GM21360 (cell line): ENCODE data around the gene RNF151.
"Not testable (repeated sequence)": the region's sequence is repeated elsewhere in the genome, so short reads cannot be mapped to it uniquely, and the experiment has no call there.

Source experiments
- ATAC-seq: cut with Tn5 transposase; IDR thresholded peaks from one replicate; pipeline ENCODE4 v1.9.1; 2021; ENCODE audit warnings: mild to moderate bottlenecking, moderate library complexity; ENCODE audit not compliant: unreplicated experiment

RNF151 gene, protein sequence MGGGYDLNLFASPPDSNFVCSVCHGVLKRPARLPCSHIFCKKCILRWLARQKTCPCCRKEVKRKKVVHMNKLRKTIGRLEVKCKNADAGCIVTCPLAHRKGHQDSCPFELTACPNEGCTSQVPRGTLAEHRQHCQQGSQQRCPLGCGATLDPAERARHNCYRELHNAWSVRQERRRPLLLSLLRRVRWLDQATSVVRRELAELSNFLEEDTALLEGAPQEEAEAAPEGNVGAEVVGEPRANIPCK

DNA sequence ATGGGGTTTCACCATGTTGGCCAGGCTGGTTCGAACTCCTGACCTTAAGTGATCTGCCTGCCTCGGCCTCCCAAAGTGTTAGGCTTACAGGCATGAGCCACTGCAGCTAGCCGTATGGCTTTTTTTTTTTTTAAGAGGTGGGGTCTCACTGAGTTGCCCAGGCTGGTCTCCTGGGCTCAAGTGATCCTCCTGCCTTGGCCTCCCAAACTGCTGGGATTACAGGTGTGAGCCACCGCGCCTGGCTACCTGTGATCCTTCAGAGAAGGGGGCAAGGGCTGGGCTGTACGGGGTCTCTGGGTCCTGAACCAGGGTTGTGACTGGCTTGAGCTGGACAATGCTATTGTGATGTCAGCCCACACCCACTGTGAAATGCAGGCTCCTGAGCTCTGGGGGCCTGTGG lies at the start of gene RNF151:
Gene RNF151, plus strand, starts transcription at position 397 of the 400 bp plus-strand sequence. CDS start 26 bp downstream, outside the sequence.
- no peak for ATAC-seq

GRCh38 chr16:1917056-1917664 lies 49.5 kb upstream of the RNF151 start:
- no peak for ATAC-seq

GRCh38 chr16:1917665-1918350 lies 48.8 kb upstream of the RNF151 start:
- ATAC-seq, result no peak

DNA sequence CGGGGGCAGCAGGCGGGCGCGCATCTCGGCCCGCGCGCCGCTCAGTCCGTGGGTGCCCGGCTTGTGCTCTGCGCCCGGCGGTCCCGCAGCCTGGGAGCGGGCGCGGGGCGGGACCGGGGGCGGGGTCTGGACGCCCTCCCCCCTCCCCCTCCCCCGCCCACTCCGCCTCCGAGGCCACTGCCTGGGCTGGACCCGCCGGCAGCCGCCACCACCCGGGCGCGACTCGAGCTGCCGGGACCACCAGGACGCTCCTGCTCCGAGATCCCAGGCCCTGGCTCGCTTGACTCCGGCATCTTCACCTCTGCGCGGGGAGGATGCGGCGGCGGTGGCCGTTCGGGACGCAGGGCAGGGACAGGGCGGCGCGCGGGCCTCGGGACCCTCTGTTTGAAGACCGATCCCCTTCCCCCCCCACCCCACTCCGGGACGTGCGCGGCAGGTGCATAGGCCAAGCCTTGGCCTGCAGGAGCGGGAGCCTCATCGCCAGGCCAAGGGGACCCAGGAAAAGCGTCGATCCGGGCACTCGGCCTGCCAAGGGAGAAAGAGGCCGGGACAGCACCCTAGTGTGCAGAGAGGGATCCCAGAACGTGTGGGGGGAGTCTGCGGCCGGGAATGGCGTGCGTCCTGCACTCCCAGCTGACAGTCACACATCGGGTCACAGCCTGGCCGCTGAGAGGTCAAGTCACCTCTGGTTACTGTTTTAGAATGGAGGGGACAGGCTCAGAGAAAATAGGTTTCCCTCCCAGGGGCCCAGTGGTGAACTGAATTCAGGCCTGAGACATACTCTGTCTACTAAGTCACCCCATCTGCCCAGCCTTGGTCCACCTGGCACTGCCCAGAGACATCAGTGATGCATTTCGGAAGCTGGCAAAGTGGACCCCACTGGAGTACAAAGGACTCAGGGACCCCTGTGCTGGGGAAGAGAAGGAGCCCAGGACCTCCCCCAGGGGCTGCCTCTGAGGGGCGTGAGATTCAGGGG lies 48.0 kb upstream of the RNF151 start, which contains the start of gene HS3ST6:
Gene HS3ST6, minus strand, starts transcription at position 65 of the 976 bp plus-strand sequence. CDS start 92 bp downstream, outside the sequence.
- no peak for ATAC-seq

DNA sequence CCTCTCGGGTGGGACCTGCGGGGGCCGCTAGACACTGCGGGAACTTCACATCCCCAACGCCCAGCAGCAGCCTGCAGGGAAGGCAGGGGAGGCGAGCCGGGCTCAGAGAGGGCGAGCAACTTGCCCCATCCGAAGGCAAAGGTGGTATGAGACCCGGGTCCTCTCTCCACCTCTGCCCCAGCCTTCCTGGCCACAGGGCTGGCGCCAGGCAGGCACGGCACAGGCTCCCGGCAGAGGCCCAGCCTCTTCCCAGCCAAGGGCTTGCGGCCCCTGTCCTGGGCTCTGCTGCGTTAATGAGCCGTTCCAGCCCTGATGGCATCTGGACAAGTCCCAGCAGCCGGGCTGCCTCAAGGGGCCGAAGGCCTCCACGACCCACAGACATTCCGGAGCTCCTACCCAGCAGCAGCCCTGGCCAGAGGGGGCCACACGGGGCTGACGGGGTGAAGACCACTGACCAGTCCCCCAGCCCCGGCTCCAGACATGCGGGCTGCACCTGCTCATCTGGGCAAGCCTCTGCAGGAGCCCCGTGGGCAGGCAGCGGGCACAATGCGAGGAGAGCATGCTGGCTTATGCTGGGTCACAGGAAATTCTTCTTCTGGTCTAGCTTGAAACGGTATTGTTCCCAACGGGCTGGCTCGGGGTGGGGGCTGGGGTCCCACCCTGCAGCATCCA lies 47.2 kb upstream of the RNF151 start:
- no peak for ATAC-seq

DNA sequence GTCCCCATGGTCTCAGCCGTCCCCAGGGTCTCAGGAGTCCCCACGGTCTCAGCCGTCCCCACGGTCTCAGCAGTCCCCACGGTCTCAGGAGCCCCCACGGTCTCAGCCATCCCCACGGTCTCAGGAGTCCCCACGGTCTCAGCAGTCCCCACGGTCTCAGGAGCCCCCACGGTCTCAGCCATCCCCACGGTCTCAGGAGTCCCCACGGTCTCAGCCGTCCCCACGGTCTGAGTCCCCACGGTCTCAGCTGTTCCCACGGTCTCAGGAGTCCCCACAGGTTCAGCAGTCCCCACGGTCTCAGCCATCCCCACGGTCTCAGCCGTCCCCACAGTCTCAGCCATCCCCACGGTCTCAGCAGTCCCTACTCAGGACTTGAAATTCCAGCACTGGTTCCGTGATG lies 46.5 kb upstream of the RNF151 start:
- not testable (repeated sequence) for ATAC-seq

DNA sequence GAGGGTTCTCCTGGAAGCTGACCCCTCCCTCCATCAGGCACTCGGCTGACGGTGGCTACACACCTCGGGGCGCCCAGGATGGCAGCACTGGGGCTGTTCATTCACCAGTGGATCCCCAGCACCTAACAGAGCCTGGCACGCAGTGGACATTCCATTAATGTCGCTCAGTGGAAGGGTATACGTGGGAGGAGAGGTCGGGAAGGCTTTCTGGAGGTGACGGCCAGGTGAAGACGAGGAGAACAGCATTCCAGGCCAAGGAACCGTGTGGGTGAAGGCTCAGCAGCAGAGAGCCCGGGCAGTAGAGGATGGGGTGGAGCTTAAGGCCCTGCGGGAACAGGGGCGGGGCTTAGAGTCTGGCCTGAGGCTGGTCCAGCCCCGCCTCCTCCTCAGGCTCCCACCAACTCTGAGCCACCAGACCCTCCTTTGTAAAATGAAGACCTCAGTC lies 45.9 kb upstream of the RNF151 start:
- no peak for ATAC-seq

GRCh38 chr16:1922357-1922756 lies 44.3 kb upstream of the RNF151 start:
- ATAC-seq, result no peak

- ATAC-seq, result no peak
These were observed 43.2 kb upstream of the RNF151 start for GRCh38 chr16:1923299-1924034.

GRCh38 chr16:1924095-1924494 lies 42.6 kb upstream of the RNF151 start:
- no peak for ATAC-seq

DNA sequence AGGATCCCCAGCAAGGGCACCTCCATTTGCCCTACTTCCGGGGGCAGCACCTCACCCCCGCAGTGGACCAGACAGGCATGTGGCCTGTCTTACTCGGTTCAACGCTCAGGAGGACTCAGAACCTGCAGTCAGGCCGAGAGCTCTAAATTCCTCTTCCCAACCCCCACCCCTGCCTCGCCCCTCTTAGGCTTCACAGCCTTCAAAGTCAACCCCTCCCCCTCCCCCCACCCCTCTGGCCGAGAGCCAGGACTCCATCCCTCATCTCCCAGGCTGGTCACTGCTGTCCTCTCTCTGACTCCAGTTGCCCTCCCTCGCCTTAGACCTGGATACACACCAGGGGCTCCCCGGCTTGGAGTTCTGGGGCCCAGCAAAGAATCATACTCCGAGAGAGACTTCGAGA lies 40.4 kb upstream of the RNF151 start:
- ATAC-seq, result no peak

GRCh38 chr16:1929105-1929504 lies 37.6 kb upstream of the RNF151 start:
- ATAC-seq, result no peak

DNA sequence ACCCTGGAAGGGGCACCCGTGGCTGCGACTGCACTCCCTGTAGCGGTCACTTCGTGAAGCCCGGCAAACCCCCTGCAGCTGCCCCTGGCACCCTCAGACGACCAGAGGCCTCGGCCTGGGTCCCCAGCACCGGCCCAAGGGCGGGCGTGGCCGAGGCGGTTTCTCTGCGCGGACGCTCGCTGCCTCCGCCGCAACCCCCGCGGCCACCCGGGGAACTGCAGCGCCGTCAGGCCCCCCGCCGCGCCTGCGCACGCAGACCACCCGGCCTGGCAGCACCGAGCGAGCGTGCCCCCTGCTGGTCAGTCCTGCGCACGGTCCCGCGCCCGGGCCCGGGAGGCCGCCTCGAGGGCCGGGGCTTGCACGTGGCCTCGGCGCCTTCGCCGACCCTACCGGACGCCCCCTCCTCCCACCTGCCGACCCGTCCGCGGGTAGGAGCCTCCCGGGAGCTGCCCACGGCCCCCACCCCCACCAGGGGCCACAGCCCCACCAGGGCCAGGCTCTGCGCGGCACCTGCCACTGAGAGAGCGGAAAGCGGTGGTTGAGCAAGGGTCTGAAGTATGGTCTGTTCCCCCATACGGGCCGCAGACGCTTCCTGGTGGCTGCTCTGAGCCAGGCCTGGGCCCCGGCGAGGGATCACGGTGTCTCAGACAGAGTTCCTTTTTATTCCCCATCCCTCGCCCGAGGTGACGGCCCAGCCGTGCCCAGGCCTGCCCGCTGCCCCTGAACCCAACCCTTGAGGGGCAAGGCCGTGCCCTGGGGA lies 36.9 kb upstream of the RNF151 start:
- ATAC-seq, result peak; percentile 90

DNA sequence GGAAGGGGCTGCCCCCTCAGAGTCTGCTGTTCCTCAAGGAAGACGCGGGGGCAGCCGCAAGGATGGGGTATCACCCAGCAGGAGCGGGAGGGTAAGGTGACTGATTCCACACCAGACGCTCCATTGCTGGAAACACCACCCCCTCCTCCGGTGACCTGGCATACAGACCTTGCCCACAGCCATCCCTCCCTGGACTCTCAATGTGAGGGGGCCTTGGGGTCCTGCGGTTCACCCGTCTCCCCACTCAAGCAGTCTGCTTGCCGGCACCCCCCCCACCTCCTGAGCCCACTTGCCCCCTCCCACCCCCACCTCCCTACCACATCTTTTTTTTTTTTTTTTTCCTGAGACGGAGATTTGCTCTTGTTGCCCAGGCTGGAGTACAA lies 36.3 kb upstream of the RNF151 start:
- no peak for ATAC-seq

DNA sequence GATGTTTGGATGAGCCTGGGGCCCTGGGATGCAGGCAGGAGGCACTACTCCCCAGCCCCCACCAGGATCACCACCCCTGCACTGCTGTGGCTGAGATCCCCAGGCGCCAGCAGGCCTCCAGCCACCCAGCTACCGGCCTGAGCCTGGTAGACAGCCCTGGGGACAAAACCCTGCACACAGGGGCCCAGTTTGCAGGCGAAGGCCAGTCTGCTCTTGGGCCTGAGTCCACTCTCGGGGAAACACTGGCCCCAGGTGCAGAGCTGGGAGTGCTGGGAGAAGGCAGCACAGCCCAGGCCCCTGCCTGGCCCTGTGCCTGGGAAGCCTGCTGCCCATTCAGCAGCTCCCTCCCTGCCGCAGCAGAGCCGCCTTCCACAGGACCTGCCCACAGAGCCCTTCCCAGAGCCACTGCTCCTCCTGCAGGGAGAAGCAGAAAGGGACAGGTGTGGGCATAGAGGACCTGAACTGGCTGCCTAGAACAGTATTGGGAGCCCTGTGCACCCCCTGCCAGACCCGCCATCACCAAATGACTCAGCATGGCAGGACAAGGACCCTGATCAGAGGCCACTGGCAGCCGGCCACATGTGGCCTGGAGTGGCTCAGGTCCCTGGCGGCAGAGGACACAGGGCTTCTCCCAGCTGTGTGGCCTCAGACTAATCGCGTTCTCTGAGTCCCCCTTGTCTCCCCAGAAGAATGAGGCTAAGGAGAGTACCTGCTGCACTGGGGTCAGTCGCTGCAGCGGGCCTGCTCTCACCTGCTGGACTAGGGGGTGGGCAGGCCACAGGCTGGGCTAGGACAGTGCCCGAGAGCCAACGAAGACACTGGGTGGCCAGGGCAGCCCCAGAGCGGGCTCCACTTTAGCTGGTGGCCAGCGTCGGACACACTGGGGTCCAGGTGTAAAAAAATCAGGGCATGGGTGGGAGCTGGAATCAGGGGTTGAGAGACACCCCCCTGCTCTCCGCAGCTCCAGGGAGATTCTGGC lies 34.3 kb upstream of the RNF151 start:
- ATAC-seq, result no peak

- ATAC-seq, result no peak
These were observed 33.5 kb upstream of the RNF151 start for GRCh38 chr16:1933097-1933661.

- ATAC-seq, result no peak
These were observed 29.6 kb upstream of the RNF151 start for GRCh38 chr16:1936945-1937479.
